Renal pelvis (tissue), 4 donors: ENCODE data around the gene ATP5PB. TPM values are rescaled to one million over a fixed set of nuclear protein-coding genes. Genes with fewer than 3 reads are reported as not detected.

ENCODE experiments used
- DNase-seq: peaks from one replicate; pipeline ENCODE4 v3.0.0-alpha.2; 2013
- polyA plus RNA-seq, 3 donors: library from polyadenylated mRNA; unstranded; fragments of 120-200 nt; gene quantifications; one replicate each; pipeline ENCODE4 v1.2.1, GENCODE V29; 2013; ENCODE audit not compliant: insufficient read length in 3 of 3

ATP5PB gene
- polyA plus RNA-seq, 3 donors = 332 to 399 (median 357) TPM

DNA sequence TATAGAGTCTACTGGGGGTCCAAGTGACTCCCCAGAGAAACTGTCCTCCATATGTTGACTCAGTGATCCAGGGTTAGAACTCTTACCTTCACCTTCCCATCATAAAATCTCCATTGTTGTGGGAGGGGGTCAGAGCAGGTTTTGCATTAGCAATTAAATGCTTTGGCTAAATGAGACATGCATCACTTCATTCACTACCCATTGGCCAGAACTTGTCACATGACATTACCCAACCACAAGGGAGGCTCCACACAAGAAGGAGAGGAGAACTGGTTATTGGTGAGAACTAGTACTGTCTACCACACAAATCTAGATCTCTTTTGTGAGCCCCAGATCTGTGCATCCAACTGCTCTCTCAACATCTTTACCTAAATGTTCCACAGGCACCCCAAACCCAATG lies 20.3 kb downstream of the ATP5PB start:
- no peak for DNase-seq

DNA sequence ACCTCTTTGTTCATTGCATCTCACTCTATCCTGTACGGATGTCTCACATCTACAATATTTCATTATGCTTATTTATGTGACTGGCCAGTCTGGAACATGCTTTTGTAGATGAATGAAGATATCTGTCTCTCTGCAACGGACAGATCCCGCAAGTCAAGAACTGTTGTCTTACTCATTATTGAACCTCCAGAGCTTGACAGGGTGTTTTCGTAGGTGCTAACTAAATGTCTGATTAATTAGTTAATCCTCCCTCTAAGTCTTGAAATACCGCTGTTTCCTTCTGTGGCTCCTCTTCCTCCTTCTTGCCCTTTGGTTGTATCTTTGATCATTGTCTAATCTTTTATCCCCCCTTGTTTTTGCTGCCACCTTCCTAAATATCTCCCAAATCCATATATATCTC lies 21.3 kb downstream of the ATP5PB start:
- no peak for DNase-seq

DNA sequence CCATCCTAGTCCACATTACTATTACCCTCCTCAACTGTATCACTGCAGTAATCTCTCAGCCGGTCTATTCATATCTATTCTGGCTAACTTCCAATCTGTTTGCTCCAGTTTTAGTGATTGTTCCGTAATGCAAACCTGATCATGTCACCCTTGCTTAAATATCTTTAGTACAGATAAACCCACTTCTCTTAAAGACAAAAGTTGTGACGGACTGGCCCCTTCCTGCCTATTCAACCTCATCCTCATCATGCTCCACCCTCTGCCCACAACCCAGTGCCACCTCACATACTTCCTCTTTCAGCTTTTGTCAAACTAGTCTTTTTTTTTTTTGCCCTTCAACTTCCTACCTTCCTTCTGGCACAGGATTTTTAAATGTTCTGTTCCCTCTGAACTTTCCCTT lies 21.7 kb downstream of the ATP5PB start:
- no peak for DNase-seq

DNA sequence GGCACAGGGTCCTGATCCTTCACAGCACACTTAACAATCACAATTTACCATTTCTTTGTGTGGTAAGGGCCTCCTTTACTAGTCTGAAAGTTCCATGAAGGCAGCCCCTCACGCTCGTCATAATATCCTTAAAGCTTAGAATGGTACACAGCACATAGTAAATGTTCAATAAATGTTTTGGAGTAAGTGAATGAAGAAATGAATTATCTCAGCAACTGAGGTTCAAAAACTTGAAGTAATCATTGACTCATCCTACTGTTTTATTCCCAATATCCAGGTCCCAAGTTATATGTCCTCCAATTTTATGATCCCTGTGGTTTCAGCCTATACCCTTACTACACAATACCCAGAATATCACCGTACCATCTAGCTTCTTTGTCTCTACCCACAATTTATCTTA lies 22.3 kb downstream of the ATP5PB start:
- DNase-seq = no peak

DNA sequence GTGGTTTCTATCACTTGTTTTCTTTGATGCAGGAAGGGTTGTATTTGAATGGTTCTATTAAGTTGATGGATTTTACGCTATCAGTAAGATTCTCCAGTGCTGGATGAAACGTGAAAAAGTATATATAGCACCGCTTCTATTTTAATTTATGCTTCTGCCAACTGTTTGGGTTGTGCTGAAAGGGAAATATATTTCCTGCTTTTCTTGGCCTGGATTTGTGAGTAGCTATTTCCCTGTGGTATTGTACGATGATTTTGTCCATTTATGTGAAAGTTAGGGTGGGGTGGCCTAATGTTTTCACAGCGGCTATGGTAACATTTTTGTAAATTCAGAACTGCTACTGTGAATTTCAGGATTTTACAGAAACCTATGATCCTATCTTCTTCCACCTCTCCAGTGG lies 24.8 kb downstream of the ATP5PB start:
- no peak for DNase-seq

DNA sequence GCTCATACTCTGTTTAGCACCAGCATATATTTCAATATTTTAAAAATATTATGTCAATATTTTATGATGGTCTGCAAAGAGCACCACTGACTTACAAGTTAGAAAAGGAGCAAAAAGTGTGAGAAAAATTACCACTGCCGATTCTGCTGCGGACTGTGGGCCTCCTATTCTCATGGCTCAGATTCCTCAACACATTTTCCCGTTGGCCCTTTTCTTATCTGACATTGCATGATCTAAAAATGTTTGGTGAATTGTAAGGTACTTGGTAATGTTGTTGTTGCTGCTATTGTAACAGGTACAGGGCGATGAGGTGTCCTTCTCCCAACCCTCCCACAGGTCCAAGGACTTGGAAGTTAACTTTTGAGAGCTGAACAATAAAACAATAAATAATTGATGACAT lies 25.3 kb downstream of the ATP5PB start:
- no peak for DNase-seq

DNA sequence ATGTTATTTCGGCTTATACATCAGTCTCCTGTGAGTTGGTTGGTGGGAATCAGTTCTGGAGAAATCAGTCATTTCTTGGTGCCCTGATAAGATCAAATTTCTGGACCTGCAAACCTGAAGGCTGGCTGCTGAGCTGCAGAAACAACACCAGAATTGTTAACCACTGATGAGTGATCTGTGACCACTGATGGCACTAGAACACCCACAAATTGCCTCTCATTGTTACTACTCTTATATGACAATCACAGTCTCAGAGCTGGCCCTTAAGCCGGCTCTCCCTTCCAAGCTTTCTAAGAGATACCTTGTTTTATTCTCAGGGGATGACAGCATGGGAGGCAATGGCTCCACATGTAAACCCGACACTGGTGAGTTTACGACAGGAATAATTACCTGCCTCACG lies 26.4 kb downstream of the ATP5PB start:
- no peak for DNase-seq

DNA sequence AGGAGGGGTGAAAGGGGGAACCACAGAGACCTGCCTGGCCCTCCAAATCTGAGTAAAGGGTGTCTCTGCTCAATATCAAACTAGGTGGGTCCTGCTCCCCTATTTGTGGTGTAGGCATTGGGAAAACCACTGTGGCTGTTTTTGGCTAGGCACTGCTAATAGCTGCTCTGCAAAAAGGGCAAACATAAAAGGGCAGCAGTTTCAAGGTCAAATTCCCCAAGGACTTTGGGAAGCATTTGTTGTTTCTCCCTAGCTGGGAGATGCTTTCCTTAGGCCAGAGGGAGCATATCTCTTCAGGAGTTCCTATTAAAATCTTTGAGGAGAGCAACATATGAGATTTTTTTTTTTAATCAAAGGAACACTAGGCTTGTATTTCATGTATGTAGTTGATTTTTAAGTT lies 26.9 kb downstream of the ATP5PB start:
- DNase-seq = no peak

DNA sequence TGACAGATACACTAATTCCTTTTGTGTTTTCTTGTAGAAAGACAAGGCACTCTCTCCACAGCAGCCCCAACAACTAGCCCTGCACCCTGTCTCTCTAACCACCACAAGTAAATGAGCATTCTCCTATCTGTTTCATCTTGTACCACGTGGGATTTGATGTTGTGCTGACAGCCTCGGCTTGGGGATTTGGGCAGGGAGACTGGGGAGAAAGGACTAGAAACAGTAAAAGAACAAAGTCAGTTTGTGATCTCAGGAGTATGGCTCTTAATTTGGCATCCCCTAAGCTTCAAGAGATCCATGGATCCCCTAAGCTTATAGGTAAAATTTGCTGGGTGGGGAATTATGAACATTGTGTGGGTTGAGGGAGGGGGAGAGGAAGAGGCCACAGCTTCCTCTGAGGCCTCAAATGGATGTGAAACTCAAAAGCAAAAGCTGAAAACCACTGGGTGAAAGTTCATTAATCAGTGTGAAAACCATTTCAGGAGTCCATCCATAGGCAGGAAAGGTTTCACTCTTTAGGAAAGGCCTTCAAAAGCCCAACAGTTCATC lies 27.6 kb downstream of the ATP5PB start:
- DNase-seq = no peak

DNA sequence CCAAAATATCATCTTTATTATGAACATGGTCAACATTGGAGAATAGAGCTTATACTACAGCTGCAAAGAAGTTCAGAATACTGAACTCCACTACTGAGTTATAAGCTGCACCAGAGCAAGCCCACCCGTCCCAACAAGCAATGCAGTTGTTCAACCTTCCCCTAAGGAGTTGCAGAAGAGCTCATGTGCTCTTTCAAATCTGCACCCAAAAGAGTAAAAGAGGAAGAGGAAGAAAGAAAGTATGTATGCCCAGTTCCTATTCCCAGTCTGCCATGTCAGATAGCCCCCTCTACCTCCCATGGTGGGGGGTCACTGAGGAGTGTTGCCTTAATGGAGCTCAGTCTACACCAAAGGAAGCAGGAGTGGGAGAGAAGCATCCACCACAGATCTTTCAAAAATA lies 31.4 kb downstream of the ATP5PB start:
- DNase-seq = no peak

DNA sequence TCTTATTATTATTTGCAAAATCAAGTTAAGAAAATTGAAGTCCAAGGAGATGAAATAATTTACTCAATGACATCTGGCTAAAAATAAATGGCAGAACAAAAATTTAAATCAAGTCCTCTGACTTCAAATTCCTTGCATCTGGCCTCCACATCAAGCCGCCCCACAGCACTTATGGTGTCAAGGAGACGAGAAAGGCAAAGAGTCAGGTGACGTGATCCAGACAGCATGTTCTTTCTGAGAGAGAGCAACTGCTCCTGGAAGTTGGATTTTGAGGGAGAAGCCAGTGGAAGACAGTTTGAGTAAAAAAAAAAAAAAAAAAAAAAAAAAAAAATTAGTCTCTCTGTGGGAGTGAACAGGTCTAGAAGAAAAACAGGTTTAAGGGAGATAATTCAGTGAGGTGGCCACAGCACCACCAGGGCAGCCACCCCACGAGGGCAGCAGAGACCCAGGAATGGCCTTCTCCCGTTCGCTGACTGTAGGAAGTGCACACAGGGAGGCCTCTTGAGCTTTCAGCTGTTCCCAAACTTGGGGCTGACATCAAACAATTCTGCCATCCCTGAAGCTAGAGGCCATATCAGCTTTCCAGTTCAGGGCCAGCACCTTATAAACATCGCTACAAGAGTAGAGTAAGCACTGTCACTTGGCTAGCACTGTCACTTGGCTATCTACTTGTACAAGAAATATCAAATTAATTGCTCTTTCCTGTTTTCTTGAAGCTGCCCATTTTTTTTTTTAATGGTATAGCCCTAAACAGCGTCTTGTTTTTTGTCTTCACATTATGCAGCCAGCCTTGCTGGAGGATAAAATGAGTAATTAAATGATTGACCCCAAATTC lies 32.3 kb downstream of the ATP5PB start:
- peak; percentile 70 for DNase-seq

DNA sequence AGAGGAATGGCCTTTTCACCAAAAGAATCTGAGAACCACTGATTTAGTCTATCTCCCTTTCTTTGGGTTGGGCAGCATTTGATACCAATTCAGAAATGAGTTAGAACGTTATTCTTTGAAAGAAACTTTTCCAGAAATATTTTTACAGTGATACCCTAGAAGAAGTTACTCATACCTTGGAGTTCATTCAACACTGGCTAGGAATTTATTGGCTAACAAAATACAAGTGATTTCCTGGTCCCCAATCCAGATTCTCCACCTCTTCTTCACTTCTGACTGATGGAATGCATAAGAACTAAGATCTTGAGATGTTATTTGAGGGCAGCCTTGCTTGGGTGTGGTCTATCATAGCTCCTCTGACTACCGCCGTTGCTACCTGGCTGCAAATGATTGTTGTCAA lies 33.9 kb downstream of the ATP5PB start:
- DNase-seq = no peak

DNA sequence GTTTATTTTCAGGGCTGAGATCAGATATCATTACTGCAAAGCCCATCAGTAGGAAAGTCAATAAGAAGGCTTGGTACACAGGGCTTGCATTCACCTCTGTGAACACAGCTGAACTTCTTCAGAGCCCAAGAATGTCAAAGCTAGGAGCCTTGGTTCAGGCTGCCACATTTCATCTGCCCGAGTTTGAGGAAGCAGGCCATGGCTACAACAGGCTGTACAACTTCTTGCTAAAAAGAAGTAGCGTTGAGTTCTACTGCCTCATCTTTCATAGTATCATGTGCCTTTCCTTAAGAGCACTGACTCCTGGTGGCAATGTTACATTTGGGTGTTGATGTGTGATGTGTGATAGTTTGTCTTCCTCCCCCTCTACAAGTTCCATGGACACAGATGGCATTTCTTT lies 34.6 kb downstream of the ATP5PB start:
- DNase-seq = no peak

DNA sequence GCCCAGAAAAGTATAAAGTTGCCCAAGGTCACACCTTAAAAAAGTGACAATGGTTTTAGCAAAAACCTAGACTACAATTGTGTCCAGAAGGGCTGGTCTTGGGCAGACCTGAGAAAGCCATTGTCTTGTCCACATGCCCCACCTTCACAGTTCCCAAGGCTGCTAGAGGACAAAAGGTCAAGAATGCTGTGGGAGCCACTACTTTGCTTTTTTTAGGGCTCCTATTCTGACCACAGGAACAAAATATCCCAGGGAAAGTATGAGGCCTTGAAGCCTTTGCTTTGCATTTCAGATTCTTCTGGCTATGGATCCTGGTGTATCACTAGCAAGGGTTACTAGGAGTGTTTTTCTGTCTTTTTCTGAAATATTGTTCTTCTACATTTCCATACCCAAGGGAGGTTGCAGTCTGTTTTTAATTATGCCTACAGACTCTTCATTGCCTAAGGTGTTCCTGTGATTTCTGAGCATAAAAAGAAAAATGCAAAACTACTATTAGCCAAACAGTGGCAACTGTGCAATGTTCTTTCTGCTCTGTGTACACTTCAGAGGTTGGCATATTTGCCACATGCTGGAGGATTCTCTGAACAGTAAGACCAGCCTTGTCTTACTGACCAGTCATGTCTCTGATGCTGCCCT lies 35.2 kb downstream of the ATP5PB start:
- no peak for DNase-seq

DNA sequence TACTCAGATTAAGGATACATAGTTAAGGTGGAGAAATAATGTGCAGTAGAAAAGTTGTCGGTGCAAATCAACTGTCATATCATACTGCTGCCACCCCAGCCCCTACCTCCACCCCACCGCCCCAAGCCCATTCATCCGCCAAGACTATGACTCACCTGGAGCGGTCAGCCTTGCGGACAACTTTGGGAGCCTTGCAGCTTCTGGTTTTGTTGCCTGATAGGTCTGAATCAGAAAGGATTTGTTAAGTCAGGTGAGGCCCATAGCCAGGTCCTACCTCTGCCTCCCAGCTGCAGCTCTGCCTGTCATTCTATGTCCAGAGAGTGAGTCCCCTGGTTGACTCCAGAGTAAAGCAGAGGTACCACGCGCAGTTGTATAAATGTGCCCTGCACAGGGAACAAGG lies 37.2 kb downstream of the ATP5PB start:
- no peak for DNase-seq

DNA sequence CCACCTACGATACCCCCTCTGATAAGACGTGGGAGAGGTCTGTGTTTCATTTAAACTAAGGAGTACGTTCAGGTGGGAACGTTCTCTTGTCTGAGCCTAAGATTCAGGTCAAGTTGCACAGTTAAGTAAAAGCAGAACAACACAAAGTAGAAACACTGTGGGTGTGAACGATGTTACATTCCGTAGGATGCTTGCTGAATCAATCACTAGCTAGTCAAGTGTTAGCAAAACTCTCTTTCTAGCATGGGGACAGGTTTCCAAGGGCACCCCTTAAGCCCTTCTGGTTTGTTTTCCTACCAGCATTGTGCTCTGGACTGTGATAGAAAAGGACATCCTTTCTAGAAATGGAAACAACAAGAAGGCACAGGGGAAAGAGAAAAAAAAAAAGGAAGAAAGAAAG lies 37.9 kb downstream of the ATP5PB start:
- no peak for DNase-seq

DNA sequence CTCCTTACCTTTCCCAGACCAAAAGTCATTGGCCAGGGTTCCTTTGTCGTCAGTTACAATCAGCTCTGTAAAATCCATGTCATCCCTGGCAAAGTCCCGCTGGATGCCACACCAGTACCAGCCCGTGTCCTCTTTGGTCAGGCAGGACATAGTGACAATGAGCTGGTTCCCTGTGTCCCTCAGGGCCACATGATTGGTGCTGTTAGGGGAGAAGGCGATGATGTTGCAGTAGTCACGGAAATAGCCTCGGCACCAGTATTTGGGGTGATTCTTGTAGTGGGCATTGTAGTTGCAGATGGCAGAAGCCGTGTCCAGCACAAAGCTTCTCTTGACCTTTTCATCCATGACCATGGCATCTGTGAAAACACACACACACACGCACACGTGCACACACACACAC lies 39.4 kb downstream of the ATP5PB start:
- DNase-seq = no peak

DNA sequence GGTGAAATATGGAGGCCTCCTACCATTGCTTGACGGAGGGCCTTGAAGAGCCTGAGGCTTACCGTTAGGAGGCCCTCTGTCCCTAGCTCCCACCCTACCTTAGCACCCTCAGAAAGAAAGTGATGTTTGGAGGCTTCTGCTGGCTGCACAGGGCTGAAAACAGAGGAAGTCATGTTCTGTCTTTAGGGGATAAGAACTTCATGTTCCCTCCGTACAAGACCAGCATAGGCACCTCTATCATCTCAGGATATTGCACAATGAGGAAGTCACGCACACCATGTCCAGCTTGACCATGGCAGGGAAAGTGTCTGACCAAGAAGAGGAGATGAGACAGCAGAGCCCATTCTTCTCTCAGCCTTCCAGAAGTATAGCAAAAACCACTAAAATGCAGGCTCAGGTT lies 40.3 kb downstream of the ATP5PB start:
- DNase-seq = no peak

DNA sequence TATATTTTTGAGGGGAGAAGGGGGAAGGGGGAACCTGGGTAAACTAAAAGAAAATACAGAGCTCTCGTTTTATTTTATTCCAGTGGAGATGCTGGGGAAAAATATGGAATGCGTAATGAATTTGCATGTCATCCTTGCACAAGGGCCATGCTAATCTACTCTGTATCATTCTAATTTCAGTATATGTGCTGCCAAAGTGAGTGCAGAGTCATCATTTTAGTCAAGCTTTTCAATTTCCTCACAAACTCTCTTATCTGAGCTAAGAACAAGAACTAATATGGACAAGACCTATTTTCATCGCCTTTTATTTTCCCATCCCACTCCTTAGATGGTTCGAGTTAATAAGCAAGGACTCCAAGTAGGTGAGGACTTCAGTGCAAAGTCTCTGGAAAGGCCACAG lies 41.0 kb downstream of the ATP5PB start:
- DNase-seq = no peak

DNA sequence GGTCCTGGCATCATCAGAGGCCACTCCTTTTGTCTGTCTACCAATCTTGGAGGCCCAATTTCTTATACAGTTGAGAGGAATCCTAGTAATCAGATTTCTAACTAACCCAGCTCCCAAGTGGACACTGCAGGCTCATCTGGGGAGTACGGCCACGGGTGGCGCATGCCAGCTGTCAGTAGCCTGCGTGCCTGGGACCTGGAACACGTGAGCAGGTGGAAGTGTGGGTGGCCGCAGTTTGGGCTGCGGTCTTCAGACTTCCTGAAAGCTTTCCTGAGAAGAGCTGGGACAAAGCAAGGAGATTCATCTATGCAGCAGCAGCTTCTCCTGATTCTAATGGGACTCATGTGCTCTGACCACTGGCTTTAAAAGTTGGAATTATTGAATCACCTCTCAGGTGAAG lies 41.8 kb downstream of the ATP5PB start:
- DNase-seq = no peak

DNA sequence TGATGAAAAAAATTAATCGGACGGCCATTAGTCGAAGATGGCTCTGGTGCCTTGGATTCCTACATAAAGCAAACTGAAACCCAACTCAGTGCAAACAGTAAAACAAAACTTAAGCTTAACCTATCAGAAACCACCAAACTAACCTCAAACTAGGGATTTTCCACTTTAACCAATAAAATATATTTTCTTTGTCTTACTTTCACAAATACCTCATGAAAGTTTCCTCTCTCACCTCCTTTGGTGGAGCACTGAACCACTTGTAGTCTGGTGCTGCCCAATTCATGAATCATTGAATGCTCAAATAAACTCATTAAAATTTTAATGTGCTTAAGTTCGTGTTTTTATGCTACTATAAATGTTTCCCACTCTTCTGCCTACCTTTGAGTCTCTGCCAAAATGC lies 47.1 kb downstream of the ATP5PB start:
- no peak for DNase-seq

DNA sequence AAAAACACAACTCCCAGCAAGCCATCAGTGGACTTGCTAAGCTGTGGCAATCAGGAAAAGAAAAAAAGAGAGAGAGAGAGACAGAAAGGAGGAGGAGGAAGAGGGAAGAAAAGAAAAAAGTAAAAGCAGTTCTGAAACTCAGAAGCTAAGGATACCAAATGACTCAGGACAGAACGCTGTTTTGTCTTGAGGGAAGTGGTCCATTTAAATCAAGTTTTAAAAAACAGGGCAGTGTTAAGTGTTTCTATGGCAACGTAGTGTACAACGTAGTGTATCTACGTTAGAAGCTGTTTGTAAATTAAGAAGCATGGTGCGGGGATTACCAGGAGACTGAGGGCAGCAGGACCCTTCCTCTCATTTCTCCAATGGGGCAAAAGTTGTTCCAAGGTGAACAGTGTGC lies 48.3 kb downstream of the ATP5PB start:
- no peak for DNase-seq

DNA sequence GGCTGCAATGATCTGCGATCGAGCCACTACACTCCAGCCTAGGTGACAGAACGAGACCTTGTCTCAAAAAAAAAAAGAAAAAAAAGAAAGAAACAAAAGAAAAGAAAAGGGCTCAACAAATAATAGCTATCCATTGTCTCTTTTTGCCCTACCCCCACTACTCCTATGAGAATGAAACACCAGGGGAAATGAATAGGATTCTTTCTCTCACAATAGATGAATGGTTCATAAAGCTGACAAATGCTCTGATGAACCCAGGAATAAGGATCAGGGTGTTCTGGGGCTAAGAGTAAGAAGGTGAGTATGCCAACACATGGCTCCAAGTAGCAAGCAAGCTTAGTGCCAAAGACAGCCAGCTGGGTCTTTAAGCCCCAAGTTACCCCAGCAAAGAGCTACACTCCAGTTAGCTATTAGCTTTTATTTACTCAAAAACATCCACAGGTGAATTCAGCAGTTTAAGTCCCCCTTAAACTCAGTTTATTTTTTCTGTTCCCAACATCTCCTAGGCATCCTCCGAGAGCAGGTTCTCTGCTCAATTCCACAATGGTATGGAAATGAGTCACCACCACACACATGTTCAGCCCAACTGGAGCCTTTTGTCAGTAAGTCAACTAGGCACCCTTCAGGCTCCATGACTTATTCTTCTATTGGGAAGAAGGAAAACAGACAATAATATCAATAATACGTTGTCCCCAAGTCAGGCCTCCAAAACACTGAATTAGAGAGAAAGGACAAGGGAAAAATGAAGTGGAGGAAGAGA lies 49.9 kb downstream of the ATP5PB start:
- DNase-seq = no peak
